Sigmoid colon (tissue), 7 donors: ENCODE data around the gene ABLIM3. TPM values are rescaled to one million over a fixed set of nuclear protein-coding genes. Genes with fewer than 3 reads are reported as not detected.

Source experiments
- DNase-seq: peaks from one replicate; pipeline ENCODE4 v3.0.0-alpha.2; 2019
- H3K27ac ChIP-seq, 4 donors: fragments of 200-600 bp; sonication (generic); one replicate each; pipeline ENCODE4 v1.5.1; 2016 to 2019; ENCODE audit warnings: mild to moderate bottlenecking in 1 of 4
- H3K27me3 ChIP-seq, 3 donors: fragments of 200-600 bp; sonication (generic); one replicate each; pipeline ENCODE4 v1.5.1; 2019; ENCODE audit warnings: mild to moderate bottlenecking in 1 of 3
- H3K36me3 ChIP-seq, 4 donors: fragments of 200-600 bp; sonication (generic); one replicate each; pipeline ENCODE4 v1.5.1; 2016 to 2019
- H3K4me1 ChIP-seq, 4 donors: fragments of 200-600 bp; sonication (generic); one replicate each; pipeline ENCODE4 v1.5.1; 2017 to 2019
- H3K4me3 ChIP-seq, 4 donors: fragments of 200-600 bp; sonication (generic); one replicate each; pipeline ENCODE4 v1.5.1; 2017 to 2019; ENCODE audit warnings: mild to moderate bottlenecking in 2 of 4, moderate library complexity in 1 of 4
- H3K9me3 ChIP-seq, 4 donors: fragments of 200-600 bp in 3 of 4; sonication (generic) in 3 of 4; one replicate each; pipeline versions ENCODE4 v1.5.1 to v1.6.1; 2013 to 2019
- EP300 ChIP-seq, 4 donors: sonication (generic); formaldehyde crosslinking; IDR thresholded peaks; one replicate each; pipeline ENCODE4 v1.6.1; 2017; ENCODE audit warnings: antibody characterized with exemption in 4 of 4
- POLR2A ChIP-seq, 2 donors: fragments of 450-650 bp; IDR thresholded peaks; one replicate each; pipeline ENCODE4 v1.6.1; 2016; ENCODE audit warnings: antibody characterized with exemption in 2 of 2, mild to moderate bottlenecking in 2 of 2, moderate library complexity in 2 of 2
- POLR2AphosphoS5 ChIP-seq, 4 donors: sonication (generic); formaldehyde crosslinking; IDR thresholded peaks; one replicate each; pipeline ENCODE4 v1.6.1; 2017; ENCODE audit warnings: antibody characterized with exemption in 4 of 4
- WGBS, 2 donors: extraction: QIAGEN DNeasy Blood & Tissue Kit; methylation state at CpG; one replicate each; pipeline ENCODE4 v1.1.7; 2013; 5-methylcytosine and 5-hydroxymethylcytosine counted together
- intact Hi-C: fragments of 100-400 bp; cut with DNase I; formaldehyde crosslinking; loops from one replicate; pipeline ENCODE4 v1.15.1; 2023
- polyA plus RNA-seq, 3 donors: library from polyadenylated mRNA; stranded (reverse); fragments of 200-250 nt; gene quantifications; one replicate each; pipeline ENCODE4 v1.2.3, GENCODE V29; 2013
- total RNA-seq, 4 donors: library from RNA; depleted of rRNA; stranded (reverse); fragments of >200 nt; gene quantifications; one replicate each; pipeline ENCODE4 v1.1.0, GENCODE V29; 2016
- TF ChIP-seq, protein P1 (sequence below), 4 experiments: fragments of 450-650 bp in 3 of 4; fragments of 200-600 bp in 1 of 4; IDR thresholded peaks; one replicate each; pipeline ENCODE4 v1.5.1; 2016 to 2019; ENCODE audit warnings: antibody characterized with exemption in 4 of 4, mild to moderate bottlenecking in 3 of 4, moderate library complexity in 2 of 4
- donor health status: healthy with polysubstance abuse.
- donor health status: Bipolar disorder and iron deficiency.
- donor health status: healthy.

The ABLIM3 gene
- total and polyA plus RNA-seq, 7 donors, result 5.8 to 19.9 (median 11.4) TPM

GRCh38 chr5:149132474-149132873 is 8.8 kb upstream of the ABLIM3 start:
- WGBS, 2 donors, result 87 to 91% methylated on average over 1 of the region's 1 CpG
- no peak overlapping the region for H3K4me3 ChIP-seq

DNA sequence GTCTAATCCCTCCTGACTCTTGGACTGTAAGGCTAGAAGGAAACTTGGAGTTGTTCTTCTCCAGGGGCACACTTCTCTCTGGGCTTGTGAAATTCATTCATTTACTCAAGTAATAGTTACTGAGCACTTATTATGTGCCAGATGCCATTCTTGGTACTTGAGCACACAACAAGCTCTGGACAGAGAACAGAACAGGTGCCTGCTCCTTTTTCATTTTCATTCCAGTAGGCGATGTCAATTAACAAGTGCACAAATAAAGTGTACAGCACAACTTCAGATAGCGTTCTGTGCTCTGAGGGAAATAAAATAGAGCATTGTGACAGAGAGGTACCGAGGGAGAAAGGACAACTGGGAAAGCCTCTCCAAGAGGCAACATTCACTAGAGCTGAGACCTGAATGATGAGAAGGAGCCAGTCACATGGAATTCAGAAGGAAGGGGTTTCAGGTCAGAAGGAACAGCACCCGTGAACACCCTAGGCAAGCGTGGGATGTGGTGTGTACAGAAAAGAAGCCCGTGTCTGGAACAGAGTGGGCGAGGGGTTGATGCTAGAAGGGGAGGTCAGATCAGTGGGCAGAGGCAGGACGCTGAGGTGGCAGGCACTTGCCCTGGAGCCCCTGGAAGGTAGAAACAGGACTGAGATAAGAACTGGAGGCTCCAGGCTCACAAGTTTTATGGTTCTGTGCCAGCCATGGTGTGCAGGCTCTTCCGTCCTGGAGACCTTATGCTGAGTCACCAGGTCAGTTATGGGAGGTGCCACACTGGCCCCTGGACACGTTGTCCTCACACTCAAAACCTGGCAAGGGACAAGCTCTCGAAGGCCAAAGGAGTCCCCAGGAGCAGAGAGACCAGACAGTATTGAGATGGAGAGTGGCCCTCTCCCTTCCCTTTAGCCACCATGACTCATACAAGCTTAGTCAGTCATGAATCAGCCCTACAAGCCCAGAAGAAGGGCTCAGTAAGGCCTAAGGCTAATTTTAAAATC is 7.2 kb upstream of the ABLIM3 start:
- Histone ChIP-seq H3K36me3 (no peaks in the 10 kb centered on the region), H3K4me1 (peaks cover 0 to 4% (median 0%) of the 10 kb centered on the region in 4 donors), H3K9me3 (no peaks in the 10 kb centered on the region), H3K27me3 (no peaks in the 10 kb centered on the region), H3K27ac (peak overlapping the region in 2 of 4 donors; percentile 19 to 29), H3K4me3 (no peak overlapping the region)
- WGBS, 2 donors, result 63 to 81% methylated on average over 11 of the region's 11 CpGs
- DNase-seq, result no peak
- intact Hi-C loops, result no loop called here
- TF ChIP-seq POLR2AphosphoS5 (IDR thresholded peaks at IDR 0.05), result peak in 1 of 4 donors; percentile 39
- TF ChIP-seq, protein P1, sequence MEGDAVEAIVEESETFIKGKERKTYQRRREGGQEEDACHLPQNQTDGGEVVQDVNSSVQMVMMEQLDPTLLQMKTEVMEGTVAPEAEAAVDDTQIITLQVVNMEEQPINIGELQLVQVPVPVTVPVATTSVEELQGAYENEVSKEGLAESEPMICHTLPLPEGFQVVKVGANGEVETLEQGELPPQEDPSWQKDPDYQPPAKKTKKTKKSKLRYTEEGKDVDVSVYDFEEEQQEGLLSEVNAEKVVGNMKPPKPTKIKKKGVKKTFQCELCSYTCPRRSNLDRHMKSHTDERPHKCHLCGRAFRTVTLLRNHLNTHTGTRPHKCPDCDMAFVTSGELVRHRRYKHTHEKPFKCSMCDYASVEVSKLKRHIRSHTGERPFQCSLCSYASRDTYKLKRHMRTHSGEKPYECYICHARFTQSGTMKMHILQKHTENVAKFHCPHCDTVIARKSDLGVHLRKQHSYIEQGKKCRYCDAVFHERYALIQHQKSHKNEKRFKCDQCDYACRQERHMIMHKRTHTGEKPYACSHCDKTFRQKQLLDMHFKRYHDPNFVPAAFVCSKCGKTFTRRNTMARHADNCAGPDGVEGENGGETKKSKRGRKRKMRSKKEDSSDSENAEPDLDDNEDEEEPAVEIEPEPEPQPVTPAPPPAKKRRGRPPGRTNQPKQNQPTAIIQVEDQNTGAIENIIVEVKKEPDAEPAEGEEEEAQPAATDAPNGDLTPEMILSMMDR (IDR thresholded peaks at IDR 0.05), result no peak

More at GRCh38 chr5:149132474-149132873, 8.8 kb upstream of the ABLIM3 start:
- no peak for DNase-seq
- TF ChIP-seq EP300 (IDR thresholded peaks at IDR 0.05), result no peak
- TF ChIP-seq POLR2A (IDR thresholded peaks at IDR 0.05), result no peak
- TF ChIP-seq, protein P1 (IDR thresholded peaks at IDR 0.05), result no peak
- TF ChIP-seq POLR2AphosphoS5 (IDR thresholded peaks at IDR 0.05), result no peak
- Histone ChIP-seq H3K36me3 (no peaks in the 10 kb centered on the region), H3K27me3 (no peaks in the 10 kb centered on the region), H3K27ac (no peak overlapping the region), H3K4me1 (peaks cover 0 to 4% (median 0%) of the 10 kb centered on the region in 4 donors), H3K9me3 (no peaks in the 10 kb centered on the region)
- intact Hi-C loops, result no loop called here

GRCh38 chr5:149134778-149135500 is 6.4 kb upstream of the ABLIM3 start:
- WGBS, 2 donors, result 75 to 79% methylated on average over 6 of the region's 6 CpGs
- Histone ChIP-seq H3K36me3 (no peaks in the 10 kb centered on the region), H3K4me3 (no peak overlapping the region), H3K27ac (peak overlapping the region in 2 of 4 donors; percentile 19 to 58), H3K4me1 (peaks cover 0 to 4% (median 0%) of the 10 kb centered on the region in 4 donors), H3K9me3 (no peaks in the 10 kb centered on the region), H3K27me3 (no peaks in the 10 kb centered on the region)
- no peak for DNase-seq
- TF ChIP-seq, protein P1 (IDR thresholded peaks at IDR 0.05), result no peak
- TF ChIP-seq POLR2A (IDR thresholded peaks at IDR 0.05), result no peak
- TF ChIP-seq EP300 (IDR thresholded peaks at IDR 0.05), result no peak
- no peak for TF ChIP-seq POLR2AphosphoS5 (IDR thresholded peaks at IDR 0.05)
- intact Hi-C loops, result no loop called here

DNA sequence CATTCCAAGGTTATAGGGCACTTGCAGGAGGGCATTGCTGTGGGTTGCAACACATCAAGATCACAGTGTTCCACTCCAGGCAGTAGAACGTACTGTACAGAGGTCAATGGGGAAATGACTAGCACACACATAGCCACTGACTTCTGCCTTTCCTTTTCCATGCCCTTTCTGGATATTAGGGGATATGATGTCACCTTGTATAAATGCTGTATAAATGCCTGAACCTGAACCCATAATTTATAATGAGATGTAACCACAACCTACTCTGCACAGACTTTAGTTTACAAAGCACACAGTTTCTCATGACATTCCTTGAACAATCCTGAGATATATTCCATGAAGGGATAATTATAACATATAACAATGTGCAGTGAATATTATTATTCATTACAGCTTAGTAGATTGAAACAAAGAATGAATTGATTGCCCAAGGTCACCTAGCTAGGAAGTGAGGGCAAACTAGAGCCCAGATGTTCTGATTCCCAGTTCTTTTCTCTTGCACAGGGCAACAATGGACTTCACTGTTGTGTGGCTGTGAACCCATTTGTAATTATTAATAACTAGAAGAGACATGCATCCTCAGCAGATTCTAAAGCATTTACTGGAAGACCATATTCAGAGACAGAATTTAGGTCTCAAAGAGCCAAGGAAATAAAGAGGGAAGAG is 5.6 kb upstream of the ABLIM3 start:
- DNase-seq, result no peak
- no peaks in the 10 kb centered on the region for H3K9me3 ChIP-seq
- intact Hi-C loops, result no loop called here
- TF ChIP-seq POLR2A (IDR thresholded peaks at IDR 0.05) (no peak), POLR2AphosphoS5 (IDR thresholded peaks at IDR 0.05) (peak in 2 of 4 donors; percentile 28 to 42), EP300 (IDR thresholded peaks at IDR 0.05) (peak in 2 of 4 donors; percentile 6 to 48)
- TF ChIP-seq, protein P1 (IDR thresholded peaks at IDR 0.05), result no peak
- 71 to 75% methylated on average over 1 of the region's 1 CpG for WGBS, 2 donors
- H3K27ac ChIP-seq, result peak overlapping the region in 2 of 4 donors; percentile 19 to 58
- H3K36me3 ChIP-seq, result no peaks in the 10 kb centered on the region
- H3K4me3 ChIP-seq, result no peak overlapping the region
- H3K27me3 ChIP-seq, result no peaks in the 10 kb centered on the region
- H3K4me1 ChIP-seq, result peaks cover 0 to 4% (median 0%) of the 10 kb centered on the region in 4 donors
